GM23248 (cell line): ENCODE results near the gene ANKLE2. TPM values are rescaled to one million over a fixed set of nuclear protein-coding genes. Genes with fewer than 3 reads are reported as not detected.
"Not testable (repeated sequence)": the region's sequence is repeated elsewhere in the genome, so short reads cannot be mapped to it uniquely, and the experiment has no call there.

Source experiments
- DNase-seq: peaks from one replicate; pipeline ENCODE4 v3.0.0-alpha.2; 2015
- H2AFZ ChIP-seq: fragments of 200-600 bp; sonication (generic); 2 replicates; pipeline ENCODE4 v1.6.1; 2016; ENCODE audit warnings: antibody characterized with exemption
- H3F3A ChIP-seq: fragments of 200-600 bp; sonication (generic); 2 replicates; pipeline ENCODE4 v1.6.1; 2016; ENCODE audit warnings: mild to moderate bottlenecking, antibody characterized with exemption, mixed run types; ENCODE audit not compliant: insufficient read depth
- H3K27ac ChIP-seq: fragments of 200-600 bp; sonication (generic); 2 replicates; pipeline ENCODE4 v1.5.1; 2016; ENCODE audit warnings: mild to moderate bottlenecking
- H3K27me3 ChIP-seq: fragments of 200-600 bp; sonication (generic); replicated peaks from 2 replicates; pipeline ENCODE4 v1.6.1; 2016; ENCODE audit warnings: mild to moderate bottlenecking; ENCODE audit not compliant: insufficient read depth
- H3K36me3 ChIP-seq: fragments of 200-600 bp; sonication (generic); 2 replicates; pipeline ENCODE4 v1.6.1; 2016; ENCODE audit warnings: low read depth, mild to moderate bottlenecking
- H3K4me1 ChIP-seq: fragments of 200-600 bp; sonication (generic); 2 replicates; pipeline ENCODE4 v1.6.1; 2016; ENCODE audit warnings: mild to moderate bottlenecking; ENCODE audit not compliant: insufficient read depth
- H3K4me2 ChIP-seq: fragments of 200-600 bp; sonication (generic); one replicate; pipeline ENCODE4 v1.6.1; 2016; ENCODE audit warnings: mild to moderate bottlenecking; ENCODE audit not compliant: unreplicated experiment
- H3K4me3 ChIP-seq: fragments of 200-600 bp; sonication (generic); 2 replicates; pipeline ENCODE4 v1.5.1; 2016; ENCODE audit warnings: mild to moderate bottlenecking
- H3K79me2 ChIP-seq: fragments of 200-600 bp; sonication (generic); 2 replicates; pipeline ENCODE4 v1.6.1; 2016; ENCODE audit warnings: mild to moderate bottlenecking; ENCODE audit not compliant: insufficient read depth
- H3K9ac ChIP-seq: fragments of 200-600 bp; sonication (generic); 2 replicates; pipeline ENCODE4 v1.6.1; 2016; ENCODE audit warnings: mild to moderate bottlenecking
- H3K9me2 ChIP-seq: fragments of 200-600 bp; sonication (generic); 2 replicates; pipeline ENCODE4 v1.6.1; 2016; ENCODE audit warnings: mixed run types, mild to moderate bottlenecking, moderate library complexity; ENCODE audit not compliant: insufficient read depth
- H3K9me3 ChIP-seq: fragments of 200-600 bp; sonication (generic); one replicate; pipeline ENCODE4 v1.6.1; 2017; ENCODE audit warnings: low read depth
- H4K20me1 ChIP-seq: fragments of 200-600 bp; sonication (generic); 2 replicates; pipeline ENCODE4 v1.6.0; 2016; ENCODE audit not compliant: insufficient read depth
- EZH2 ChIP-seq: fragments of 200-600 bp; sonication (generic); IDR thresholded peaks from 2 replicates; pipeline ENCODE4 v1.6.1; 2018; ENCODE audit warnings: antibody characterized with exemption, mild to moderate bottlenecking; ENCODE audit not compliant: insufficient read depth, poor library complexity, severe bottlenecking
- EZH2phosphoT487 ChIP-seq: fragments of 200-600 bp; sonication (generic); IDR thresholded peaks from 2 replicates; pipeline ENCODE4 v1.6.1; 2018; ENCODE audit warnings: antibody characterized with exemption, moderate library complexity, mild to moderate bottlenecking, low read depth; ENCODE audit not compliant: insufficient read depth
- WGBS, 2 experiments: methylation state at CpG; one replicate each; pipeline ENCODE4 v1.1.6; 2015 to 2017; ENCODE audit warnings: low lambda C conversion rate in 2 of 2, low coverage in 1 of 2; ENCODE audit errors: missing lambda C conversion rate in 2 of 2; 5-methylcytosine and 5-hydroxymethylcytosine counted together
- in situ Hi-C: fragments of 300-500 bp; cut with MboI; formaldehyde crosslinking; loops from 2 replicates; pipeline ENCODE4 v1.15.0; 2020
- polyA plus RNA-seq: library from polyadenylated mRNA; unstranded; fragments of >200 nt; fragmentation: Nextera tagmentation; extraction: Ambion mirVana; gene quantifications from 2 replicates; pipeline ENCODE4 v1.2.1, GENCODE V29; 2016
- total RNA-seq: library from RNA; depleted of rRNA; stranded (reverse); fragments of >200 nt; shearing (Covaris generic); gene quantifications from 2 replicates; pipeline ENCODE4 v1.2.3, GENCODE V29; 2014

Gene ANKLE2
- total and polyA plus RNA-seq, 2 experiments from 2014 or later, result 49.4 to 69.6 TPM

DNA sequence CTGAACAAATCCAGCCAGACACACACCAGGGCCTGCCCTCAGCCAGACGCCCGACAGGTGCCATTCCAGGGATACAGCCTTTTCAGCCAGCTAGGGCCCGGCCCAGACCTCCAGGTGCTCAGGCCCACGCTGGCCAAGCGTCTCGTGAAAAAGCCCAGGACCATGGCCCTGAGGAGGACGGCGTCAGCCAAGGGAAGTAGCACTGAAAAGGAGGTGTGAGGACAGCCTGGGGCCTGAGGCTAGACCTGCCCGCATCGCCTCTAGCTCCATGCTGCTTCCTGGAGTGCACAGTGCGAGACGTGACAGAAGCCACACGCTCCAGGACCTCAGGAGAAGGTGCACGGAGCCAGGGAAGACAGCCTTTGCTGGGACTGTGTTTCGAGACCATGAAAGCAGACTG is 37.2 kb upstream of the ANKLE2 start:
- Histone ChIP-seq H2AFZ (no peak overlapping the region), H3K4me1 (0 out of 2 replicates have a peak, but pooled peaks cover 3% of the 10 kb centered on the region), H3K27me3 (no peaks in the 10 kb centered on the region), H3K36me3 (peaks cover 69% of the 10 kb centered on the region), H3K9me2 (no peaks in the 10 kb centered on the region), H3K27ac (no peak overlapping the region), H3F3A (0 out of 2 replicates have a peak, but pooled peaks cover 9% of the 10 kb centered on the region), H3K4me2 (no peak overlapping the region), H3K79me2 (peaks cover 92% of the 10 kb centered on the region), H3K9ac (no peak overlapping the region), H3K4me3 (no peak overlapping the region), H4K20me1 (no peaks in the 10 kb centered on the region), H3K9me3 (no peaks in the 10 kb centered on the region)
- no peak for DNase-seq
- TF ChIP-seq EZH2, result no peak
- no peak for TF ChIP-seq EZH2phosphoT487
- WGBS, 2 experiments, result 92 to 93% methylated on average over 15 of the region's 15 CpGs
- in situ Hi-C loops, result no loop called here

DNA sequence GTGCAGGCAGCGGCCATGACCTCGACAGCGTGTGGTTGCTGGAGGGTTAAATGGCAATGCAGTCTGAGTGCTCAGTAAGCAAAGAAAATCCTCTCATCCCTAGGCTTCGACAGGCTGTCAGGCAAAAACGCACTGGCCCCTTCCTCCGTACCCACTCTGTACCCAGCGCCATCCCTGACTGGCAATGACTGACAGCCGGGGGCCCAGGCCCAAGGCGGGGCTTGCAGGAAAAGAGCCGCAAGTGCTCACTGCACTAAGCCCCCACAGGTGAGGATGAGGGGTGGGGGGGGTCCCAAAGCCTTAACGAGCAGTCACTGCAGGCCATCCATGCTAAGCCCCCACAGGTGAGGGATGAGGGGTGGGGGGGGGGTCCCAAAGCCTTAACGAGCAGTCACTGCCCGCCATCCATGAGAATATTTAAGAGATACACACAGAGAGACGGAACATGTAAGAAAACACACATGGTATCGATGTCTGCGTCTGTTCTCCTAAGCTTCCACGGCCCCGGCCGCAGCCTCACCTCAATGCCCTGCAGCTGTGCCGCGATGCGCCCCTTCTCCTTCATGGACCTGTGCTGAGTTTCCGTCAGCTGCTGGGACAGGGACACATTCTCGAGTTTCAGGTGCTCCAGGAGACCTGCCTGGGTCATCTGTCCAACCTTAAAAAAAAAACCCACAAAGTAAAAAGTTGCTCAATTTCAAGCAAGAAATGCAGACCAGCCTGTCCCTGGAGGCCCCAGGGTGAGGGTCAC is 36.4 kb upstream of the ANKLE2 start:
- no peak overlapping the region for H3K9ac ChIP-seq
- 86 to 89% methylated on average over 24 of the region's 24 CpGs for WGBS, 2 experiments
- H3F3A ChIP-seq, result 0 out of 2 replicates have a peak, but pooled peaks cover under 1% of the 10 kb centered on the region
- TF ChIP-seq EZH2phosphoT487, result no peak
- H3K79me2 ChIP-seq, result peaks cover 87% of the 10 kb centered on the region
- no peaks in the 10 kb centered on the region for H3K9me2 ChIP-seq
- no peaks in the 10 kb centered on the region for H3K9me3 ChIP-seq
- DNase-seq, result no peak
- H3K36me3 ChIP-seq, result peaks cover 62% of the 10 kb centered on the region
- H3K27me3 ChIP-seq, result no peaks in the 10 kb centered on the region
- H2AFZ ChIP-seq, result no peak overlapping the region
- no peaks in the 10 kb centered on the region for H4K20me1 ChIP-seq
- no peak overlapping the region for H3K27ac ChIP-seq
- no peak overlapping the region for H3K4me2 ChIP-seq
- H3K4me1 ChIP-seq, result no peaks in the 10 kb centered on the region
- in situ Hi-C loops, result no loop called here
- no peak overlapping the region for H3K4me3 ChIP-seq

DNA sequence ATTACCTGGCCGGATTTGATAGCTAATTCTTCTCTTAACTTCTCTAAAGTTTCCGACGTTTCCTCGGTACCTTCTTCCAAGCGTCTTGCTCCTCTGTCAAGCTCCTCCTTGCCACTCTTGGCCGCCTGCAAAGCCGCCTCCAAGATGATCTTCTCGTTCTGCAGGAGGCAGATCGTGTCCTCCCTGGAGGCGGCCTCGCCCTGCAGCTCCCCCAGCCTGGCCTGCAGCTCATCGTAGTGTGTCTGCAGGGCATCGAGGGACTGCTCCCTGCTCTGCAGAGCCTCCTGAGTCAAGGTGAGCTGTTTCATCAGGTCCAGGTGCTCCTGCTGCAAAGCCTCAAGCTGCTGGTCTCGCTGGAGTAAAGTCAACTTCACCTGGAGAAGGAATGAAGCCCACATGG is 34.2 kb upstream of the ANKLE2 start:
- Histone ChIP-seq H3K4me3 (no peak overlapping the region), H3K27me3 (no peaks in the 10 kb centered on the region), H4K20me1 (no peaks in the 10 kb centered on the region), H3K9me3 (no peaks in the 10 kb centered on the region), H3K27ac (no peak overlapping the region), H3K4me1 (no peaks in the 10 kb centered on the region), H3K9me2 (no peaks in the 10 kb centered on the region), H2AFZ (no peak overlapping the region), H3K36me3 (peaks cover 56% of the 10 kb centered on the region), H3K4me2 (no peak overlapping the region), H3K9ac (no peak overlapping the region), H3K79me2 (peaks cover 86% of the 10 kb centered on the region), H3F3A (no peaks in the 10 kb centered on the region)
- no peak for DNase-seq
- TF ChIP-seq EZH2phosphoT487 (no peak), EZH2 (no peak)
- WGBS, 2 experiments, result 94 to 95% methylated on average over 14 of the region's 14 CpGs
- in situ Hi-C loops, result no loop called here

- H2AFZ ChIP-seq, H4K20me1 ChIP-seq, H3K9me2 ChIP-seq, DNase-seq, H3K9me3 ChIP-seq, H3K9ac ChIP-seq, H3K27ac ChIP-seq, H3K4me1 ChIP-seq, H3K4me3 ChIP-seq, in situ Hi-C loops, H3K4me2 ChIP-seq, H3K27me3 ChIP-seq, H3F3A ChIP-seq: not testable (repeated sequence)
- 97 to 100% methylated on average over 2 of the region's 2 CpGs for WGBS, 2 experiments
- Histone ChIP-seq H3K36me3 (peaks cover 43% of the 10 kb centered on the region), H3K79me2 (peaks cover 83% of the 10 kb centered on the region)
Observed at GRCh38 chr12:132791940-132792339, 30.3 kb upstream of the ANKLE2 start.

GRCh38 chr12:132789099-132789471 is 27.5 kb upstream of the ANKLE2 start:
- Histone ChIP-seq H3K27me3 (no peaks in the 10 kb centered on the region), H3K36me3 (peaks cover 37% of the 10 kb centered on the region), H3K4me2 (no peak overlapping the region), H3K9me3 (no peaks in the 10 kb centered on the region), H3K79me2 (peaks cover 83% of the 10 kb centered on the region), H3K9ac (no peak overlapping the region), H3K4me3 (no peak overlapping the region), H2AFZ (no peak overlapping the region), H4K20me1 (no peaks in the 10 kb centered on the region), H3K4me1 (no peaks in the 10 kb centered on the region), H3K27ac (no peak overlapping the region), H3F3A (0 out of 2 replicates have a peak, but pooled peaks cover 9% of the 10 kb centered on the region), H3K9me2 (no peaks in the 10 kb centered on the region)
- in situ Hi-C loops, result no loop called here
- 94% methylated on average over 21 of the region's 21 CpGs for WGBS, 2 experiments
- no peak for DNase-seq
- TF ChIP-seq EZH2phosphoT487 (no peak), EZH2 (no peak)
